GM23338 (cell line): ENCODE results near the gene TRPC4AP. TPM values are rescaled to one million over a fixed set of nuclear protein-coding genes. Genes with fewer than 3 reads are reported as not detected.

ENCODE experiments used
- ATAC-seq: fragments of 200-7000 bp; cut with Tn5 transposase; 3 replicates; pipeline ENCODE4 v1.9.1; 2020
- DNase-seq: peaks from one replicate; pipeline ENCODE4 v3.0.0-alpha.2; 2015; ENCODE audit warnings: low spot score
- H2AFZ ChIP-seq: fragments of 200-600 bp; sonication (generic); 2 replicates; pipeline ENCODE4 v1.8.0; 2016; ENCODE audit warnings: antibody characterized with exemption, mild to moderate bottlenecking, moderate library complexity
- H3F3A ChIP-seq: fragments of 200-600 bp; sonication (generic); replicated peaks from 2 replicates; pipeline ENCODE4 v1.8.0; 2017; ENCODE audit warnings: antibody characterized with exemption, mixed run types, low read depth
- H3K27ac ChIP-seq: fragments of 200-600 bp; sonication (generic); 2 replicates; pipeline ENCODE4 v1.6.1; 2016; ENCODE audit warnings: low read depth
- H3K27me3 ChIP-seq: fragments of 200-600 bp; sonication (generic); 2 replicates; pipeline ENCODE4 v1.8.0; 2016; ENCODE audit warnings: mild to moderate bottlenecking, mixed run types, moderate library complexity; ENCODE audit not compliant: insufficient read depth
- H3K36me3 ChIP-seq: fragments of 200-600 bp; sonication (generic); 2 replicates; pipeline ENCODE4 v1.8.0; 2016; ENCODE audit warnings: mild to moderate bottlenecking; ENCODE audit not compliant: insufficient read depth
- H3K4me1 ChIP-seq: fragments of 200-600 bp; sonication (generic); 2 replicates; pipeline ENCODE4 v1.8.0; 2016; ENCODE audit warnings: mild to moderate bottlenecking, moderate library complexity; ENCODE audit not compliant: insufficient read depth
- H3K4me2 ChIP-seq: fragments of 200-600 bp; sonication (generic); 2 replicates; pipeline ENCODE4 v1.7.1; 2017; ENCODE audit warnings: mixed run types
- H3K4me3 ChIP-seq: fragments of 200-600 bp; sonication (generic); 2 replicates; pipeline ENCODE4 v1.6.1; 2016; ENCODE audit warnings: mixed run types
- H3K79me2 ChIP-seq: fragments of 200-600 bp; sonication (generic); replicated peaks from 2 replicates; pipeline ENCODE4 v1.8.0; 2017; ENCODE audit warnings: mild to moderate bottlenecking; ENCODE audit not compliant: insufficient read depth
- H3K9me2 ChIP-seq: fragments of 200-600 bp; sonication (generic); 2 replicates; pipeline ENCODE4 v1.8.0; 2017; ENCODE audit not compliant: insufficient read depth
- H4K20me1 ChIP-seq: fragments of 200-600 bp; sonication (generic); replicated peaks from 2 replicates; pipeline ENCODE4 v1.8.0; 2017; ENCODE audit warnings: mild to moderate bottlenecking; ENCODE audit not compliant: insufficient read depth
- H3K27ac Mint-ChIP-seq: 2 replicates; pipeline ENCODE4 v1.8.0; 2020; ENCODE audit warnings: inconsistent platforms, mild to moderate bottlenecking, moderate library complexity, mixed read lengths
- H3K27me3 Mint-ChIP-seq: 3 replicates; pipeline ENCODE4 v1.8.0; 2022; ENCODE audit warnings: low read depth, mild to moderate bottlenecking, moderate library complexity, mixed read lengths, inconsistent platforms; ENCODE audit not compliant: insufficient read depth, poor library complexity
- H3K36me3 Mint-ChIP-seq: 3 replicates; pipeline ENCODE4 v1.8.0; 2021; ENCODE audit warnings: low read depth, mild to moderate bottlenecking, inconsistent platforms, moderate library complexity, mixed read lengths
- H3K4me1 Mint-ChIP-seq: 3 replicates; pipeline ENCODE4 v1.8.0; 2020; ENCODE audit warnings: mild to moderate bottlenecking, inconsistent platforms, mixed read lengths
- H3K4me3 Mint-ChIP-seq: 3 replicates; pipeline ENCODE4 v1.8.0; 2021; ENCODE audit warnings: moderate library complexity, mild to moderate bottlenecking, inconsistent platforms, mixed read lengths
- H3K9me3 Mint-ChIP-seq: 3 replicates; pipeline ENCODE4 v1.8.0; 2020; ENCODE audit warnings: moderate library complexity, mild to moderate bottlenecking, inconsistent platforms, mixed read lengths
- CTCF ChIP-seq, 2 experiments: fragments of 200-600 bp in 1 of 2; sonication (generic) in 1 of 2; conservative IDR thresholded peaks; 2 replicates each; pipeline versions ENCODE4 v1.5.1 to v1.6.1; 2016 to 2017; ENCODE audit warnings: antibody characterized with exemption in 2 of 2, low read depth in 2 of 2, mild to moderate bottlenecking in 2 of 2, moderate library complexity in 1 of 2
- ETS1 ChIP-seq: IDR thresholded peaks from 2 replicates; pipeline ENCODE4 v1.6.1; 2016; ENCODE audit warnings: antibody characterized with exemption
- EZH2 ChIP-seq: fragments of 200-600 bp; sonication (generic); IDR thresholded peaks from one replicate; pipeline ENCODE4 v1.8.0; 2017; ENCODE audit warnings: antibody characterized with exemption, mild to moderate bottlenecking, low read depth; ENCODE audit not compliant: unreplicated experiment
- EZH2phosphoT487 ChIP-seq: fragments of 200-600 bp; sonication (generic); IDR thresholded peaks from one replicate; pipeline ENCODE4 v1.8.1; 2018; ENCODE audit warnings: antibody characterized with exemption; ENCODE audit not compliant: unreplicated experiment
- JUNB ChIP-seq: IDR thresholded peaks from one replicate; pipeline ENCODE4 v1.6.1; 2016; ENCODE audit warnings: antibody characterized with exemption; ENCODE audit not compliant: unreplicated experiment
- NANOG ChIP-seq: IDR thresholded peaks from 2 replicates; pipeline ENCODE4 v1.6.1; 2016; ENCODE audit warnings: antibody characterized with exemption, borderline replicate concordance
- REST ChIP-seq: IDR thresholded peaks from one replicate; pipeline ENCODE4 v1.6.1; 2018; ENCODE audit warnings: antibody characterized with exemption; ENCODE audit not compliant: unreplicated experiment
- ZNF114 ChIP-seq: fragments of 250-450 bp; sonication (Bioruptor Pico); IDR thresholded peaks from 2 replicates; pipeline ENCODE4 v1.5.0; 2020; ENCODE audit warnings: mild to moderate bottlenecking, moderate library complexity
- ZNF331 ChIP-seq: fragments of 250-450 bp; sonication (Bioruptor Pico); IDR thresholded peaks from 2 replicates; pipeline ENCODE4 v1.5.0; 2020; ENCODE audit warnings: low read depth, mild to moderate bottlenecking, moderate library complexity
- polyA plus RNA-seq: library from polyadenylated mRNA; unstranded; fragments of >200 nt; fragmentation: Nextera tagmentation; extraction: Ambion mirVana; gene quantifications from 2 replicates; pipeline ENCODE4 v1.2.1, GENCODE V29; 2016
- total RNA-seq: library from RNA; depleted of rRNA; stranded (reverse); fragments of >200 nt; shearing (Covaris generic); gene quantifications from 2 replicates; pipeline ENCODE4 v1.2.3, GENCODE V29; 2014

Gene TRPC4AP
- total and polyA plus RNA-seq, 2 experiments from 2014 or later: 48.8 to 89.5 TPM

GRCh38 chr20:35059612-35060011 lies 33.0 kb downstream of the TRPC4AP start:
- H2AFZ ChIP-seq: no peak overlapping the region
- H3K79me2 ChIP-seq: peaks cover 71% of the 10 kb centered on the region
- no peak overlapping the region for H3K4me3 ChIP-seq
- H4K20me1 ChIP-seq: peaks cover 23% of the 10 kb centered on the region; the same call in 1 of the 2 replicates
- TF ChIP-seq REST (no peak), NANOG (no peak), ZNF114 (CRISPR knock-in tag) (no peak), ZNF331 (CRISPR knock-in tag) (no peak), EZH2phosphoT487 (no peak), ETS1 (no peak), EZH2 (no peak), JUNB (no peak), CTCF (conservative IDR thresholded peaks at IDR 0.05; ENCODE audit: low read depth in 2 of 2) (no peak)
- H3K4me3 Mint-ChIP-seq: no peak overlapping the region
- DNase-seq: no peak
- ATAC-seq: no peak
- no peaks in the 10 kb centered on the region for H3K27me3 ChIP-seq
- H3K27me3 Mint-ChIP-seq: no peaks in the 10 kb centered on the region
- H3F3A ChIP-seq: no peaks in the 10 kb centered on the region
- H3K4me2 ChIP-seq: no peak overlapping the region
- H3K36me3 Mint-ChIP-seq: peaks cover 3% of the 10 kb centered on the region; the same call in 1 of the 3 replicates
- H3K4me1 Mint-ChIP-seq: peaks cover 12% of the 10 kb centered on the region; the same call in 1 of the 3 replicates
- 0 out of 2 replicates have a peak, but pooled peaks cover 4% of the 10 kb centered on the region for H3K36me3 ChIP-seq
- H3K9me2 ChIP-seq: no peaks in the 10 kb centered on the region
- H3K27ac Mint-ChIP-seq: no peak overlapping the region
- H3K27ac ChIP-seq: no peak overlapping the region
- H3K9me3 Mint-ChIP-seq: no peaks in the 10 kb centered on the region
- no peaks in the 10 kb centered on the region for H3K4me1 ChIP-seq

- no peaks in the 10 kb centered on the region for H3F3A ChIP-seq
- peaks cover 12% of the 10 kb centered on the region; the same call in 1 of the 3 replicates for H3K4me1 Mint-ChIP-seq
- H3K9me2 ChIP-seq: no peaks in the 10 kb centered on the region
- H4K20me1 ChIP-seq: peaks cover 20% of the 10 kb centered on the region; the same call in 1 of the 2 replicates
- H3K4me1 ChIP-seq: no peaks in the 10 kb centered on the region
- DNase-seq: no peak
- H3K4me2 ChIP-seq: no peak overlapping the region
- peaks cover 3% of the 10 kb centered on the region; the same call in 1 of the 3 replicates for H3K36me3 Mint-ChIP-seq
- no peak overlapping the region for H3K27ac ChIP-seq
- ATAC-seq: no peak
- TF ChIP-seq ZNF114 (CRISPR knock-in tag) (no peak), CTCF (conservative IDR thresholded peaks at IDR 0.05; ENCODE audit: low read depth in 2 of 2) (no peak), EZH2 (no peak)
- H3K27ac Mint-ChIP-seq: no peak overlapping the region
- no peak overlapping the region for H2AFZ ChIP-seq
- H3K27me3 ChIP-seq: no peaks in the 10 kb centered on the region
- H3K27me3 Mint-ChIP-seq: no peaks in the 10 kb centered on the region
- H3K36me3 ChIP-seq: peaks cover 9% of the 10 kb centered on the region; the same call in 1 of the 2 replicates
- H3K9me3 Mint-ChIP-seq: no peaks in the 10 kb centered on the region
- H3K4me3 Mint-ChIP-seq: no peak overlapping the region
- peaks cover 66% of the 10 kb centered on the region for H3K79me2 ChIP-seq
- no peak overlapping the region for H3K4me3 ChIP-seq
Observed at GRCh38 chr20:35059110-35059509, 33.5 kb downstream of the TRPC4AP start.
